Adrenal gland (tissue), 5 donors: ENCODE measurements around the gene RAPGEF2.

ENCODE experiments used
- CTCF ChIP-seq, 6 experiments: fragments of 450-650 bp in 4 of 6; fragments of 200-600 bp in 2 of 6; sonication (generic) in 1 of 6; IDR thresholded peaks; 1 replicate in 5 of 6; 2 replicates in 1 of 6; pipeline versions ENCODE4 v1.5.1 to v1.8.0; 2016 to 2021; ENCODE audit warnings: antibody characterized with exemption in 6 of 6, mild to moderate bottlenecking in 2 of 6, moderate library complexity in 1 of 6
- POLR2A ChIP-seq, 2 donors: fragments of 450-650 bp; IDR thresholded peaks; one replicate each; pipeline ENCODE4 v1.6.1; 2017; ENCODE audit warnings: antibody characterized with exemption in 2 of 2, mild to moderate bottlenecking in 2 of 2, moderate library complexity in 1 of 2
- donor health status: DM: no; HTN: no; CAD: no.

- no peak for TF ChIP-seq POLR2A (IDR thresholded peaks at IDR 0.05)
- TF ChIP-seq CTCF (IDR thresholded peaks at IDR 0.05): no peak
Observed at GRCh38 chr4:159178979-159179969, 76.4 kb downstream of the RAPGEF2 start.
